NCI-H524 (cell line): ENCODE measurements around the gene MKLN1.
A peak's percentile ranks its signal among the peaks of the same experiment; 100 is the strongest.
"Not testable (repeated sequence)": the region's sequence is repeated elsewhere in the genome, so short reads cannot be mapped to it uniquely, and the experiment has no call there.

Experiments
- DNase-seq, 2 experiments: peaks; one replicate each; lab custom pipeline; 2025; lab: John Stamatoyannopoulos, UW

MKLN1 gene

GRCh38 chr7:131401194-131401593 lies 73.5 kb downstream of the MKLN1 start:
- no peak for DNase-seq

GRCh38 chr7:131403322-131403721 lies 75.6 kb downstream of the MKLN1 start:
- no peak for DNase-seq

- DNase-seq, result no peak
These were observed 76.7 kb downstream of the MKLN1 start for GRCh38 chr7:131404226-131404911.

GRCh38 chr7:131409129-131409766 lies 81.6 kb downstream of the MKLN1 start:
- no peak for DNase-seq

GRCh38 chr7:131412031-131412430 lies 84.4 kb downstream of the MKLN1 start:
- DNase-seq, result no peak

- DNase-seq, result no peak
These were observed 86.0 kb downstream of the MKLN1 start for GRCh38 chr7:131413711-131414110.

- DNase-seq, result peak; percentile 1 to 51
These were observed 96.6 kb downstream of the MKLN1 start for GRCh38 chr7:131424219-131424822.

- no peak for DNase-seq
These were observed 98.3 kb downstream of the MKLN1 start for GRCh38 chr7:131425992-131426391.

- not testable (repeated sequence) for DNase-seq
These were observed 103.2 kb downstream of the MKLN1 start for GRCh38 chr7:131430826-131431225.

- no peak for DNase-seq
These were observed 103.6 kb downstream of the MKLN1 start for GRCh38 chr7:131431289-131431688.

- DNase-seq, result no peak
These were observed 104.1 kb downstream of the MKLN1 start for GRCh38 chr7:131431756-131432155.

- DNase-seq, result no peak
These were observed 108.7 kb downstream of the MKLN1 start for GRCh38 chr7:131436384-131436783.

- no peak for DNase-seq
These were observed 111.3 kb downstream of the MKLN1 start for GRCh38 chr7:131438969-131439368.

GRCh38 chr7:131443496-131443895 lies 115.8 kb downstream of the MKLN1 start:
- no peak for DNase-seq

- DNase-seq, result no peak
These were observed 117.0 kb downstream of the MKLN1 start for GRCh38 chr7:131444683-131445082.

- no peak for DNase-seq
These were observed 121.8 kb downstream of the MKLN1 start for GRCh38 chr7:131449373-131449902.

- DNase-seq, result no peak
These were observed 126.8 kb downstream of the MKLN1 start for GRCh38 chr7:131454498-131454897.

GRCh38 chr7:131455001-131455400 lies 127.3 kb downstream of the MKLN1 start:
- no peak for DNase-seq

GRCh38 chr7:131455546-131455945 lies 127.9 kb downstream of the MKLN1 start:
- no peak for DNase-seq

GRCh38 chr7:131456338-131456737 lies 128.7 kb downstream of the MKLN1 start:
- DNase-seq, result no peak

- DNase-seq, result no peak
These were observed 131.6 kb downstream of the MKLN1 start for GRCh38 chr7:131459256-131459655.

- DNase-seq, result no peak
These were observed 134.4 kb downstream of the MKLN1 start for GRCh38 chr7:131462059-131462458.

- not testable (repeated sequence) for DNase-seq
These were observed 135.0 kb downstream of the MKLN1 start for GRCh38 chr7:131462715-131463114.
